Bronchial epithelial cell (primary cell): ENCODE results near the gene RAMP3. TPM values are rescaled to one million over a fixed set of nuclear protein-coding genes. Genes with fewer than 3 reads are reported as not detected.

Experiments used
- DNase-seq: peaks from one replicate; pipeline ENCODE4 v3.0.0-alpha.2; 2010; ENCODE audit warnings: low read depth
- FAIRE-seq: peaks from 2 replicates; lab custom pipeline; 2011; peaks lifted over from hg19 to GRCh38; lab: Jason Lieb, UNC
- H3K27me3 ChIP-seq: 2 replicates; pipeline ENCODE4 v1.5.1; 2011; ENCODE audit warnings: low read length; ENCODE audit not compliant: control insufficient read depth, insufficient read depth
- H3K36me3 ChIP-seq: 2 replicates; pipeline ENCODE4 v1.5.1; 2011; ENCODE audit warnings: low read length; ENCODE audit not compliant: control insufficient read depth, insufficient read depth
- H3K4me3 ChIP-seq: 2 replicates; pipeline ENCODE4 v1.5.1; 2011; ENCODE audit warnings: mild to moderate bottlenecking, low read depth, low read length, control low read depth
- CTCF ChIP-seq: IDR thresholded peaks from 2 replicates; pipeline ENCODE4 v1.5.1; 2011; ENCODE audit warnings: mild to moderate bottlenecking, moderate library complexity, low read length, control low read depth, inconsistent platforms; ENCODE audit not compliant: insufficient read depth, severe bottlenecking
- total RNA-seq: library from RNA; depleted of rRNA; stranded (reverse); fragments of >200 nt; gene quantifications from 2 replicates; pipeline ENCODE4 v1.2.1, GENCODE V29; 2014

RAMP3 gene
- total RNA-seq, 1 donor from 2014 or later = not detected

GRCh38 chr7:45122975-45123860 lies 34.4 kb upstream of the RAMP3 start:
- FAIRE-seq (no peak), DNase-seq (no peak)
- no peaks in the 10 kb centered on the region for H3K36me3 ChIP-seq
- H3K4me3 ChIP-seq = no peak overlapping the region
- H3K27me3 ChIP-seq = no peaks in the 10 kb centered on the region
- no peak for TF ChIP-seq CTCF

- H3K36me3 ChIP-seq = no peaks in the 10 kb centered on the region
- FAIRE-seq (peak; percentile 60), DNase-seq (no peak)
- no peaks in the 10 kb centered on the region for H3K27me3 ChIP-seq
- no peak for TF ChIP-seq CTCF
- no peak overlapping the region for H3K4me3 ChIP-seq
These were observed 33.5 kb upstream of the RAMP3 start for GRCh38 chr7:45123913-45124710.

GRCh38 chr7:45125193-45125904 lies 32.2 kb upstream of the RAMP3 start:
- Histone ChIP-seq H3K27me3 (no peaks in the 10 kb centered on the region), H3K36me3 (no peaks in the 10 kb centered on the region), H3K4me3 (no peak overlapping the region)
- FAIRE-seq = no peak
- DNase-seq = no peak
- no peak for TF ChIP-seq CTCF

GRCh38 chr7:45126201-45126600 lies 31.4 kb upstream of the RAMP3 start:
- Histone ChIP-seq H3K27me3 (no peaks in the 10 kb centered on the region), H3K4me3 (no peak overlapping the region), H3K36me3 (no peaks in the 10 kb centered on the region)
- DNase-seq = no peak
- no peak for FAIRE-seq
- TF ChIP-seq CTCF = no peak

GRCh38 chr7:45126920-45127319 lies 30.7 kb upstream of the RAMP3 start:
- no peak for DNase-seq
- Histone ChIP-seq H3K36me3 (no peaks in the 10 kb centered on the region), H3K4me3 (no peak overlapping the region), H3K27me3 (no peaks in the 10 kb centered on the region)
- no peak for TF ChIP-seq CTCF
- no peak for FAIRE-seq
